ENCODE data around the gene AUH. TPM values are rescaled to one million over a fixed set of nuclear protein-coding genes. Genes with fewer than 3 reads are reported as not detected.
"Not testable (repeated sequence)": the region's sequence is repeated elsewhere in the genome, so short reads cannot be mapped to it uniquely, and the experiment has no call there.

Gene AUH
- total RNA-seq, 1 donor from 2014 or later: 21.9 TPM

DNA sequence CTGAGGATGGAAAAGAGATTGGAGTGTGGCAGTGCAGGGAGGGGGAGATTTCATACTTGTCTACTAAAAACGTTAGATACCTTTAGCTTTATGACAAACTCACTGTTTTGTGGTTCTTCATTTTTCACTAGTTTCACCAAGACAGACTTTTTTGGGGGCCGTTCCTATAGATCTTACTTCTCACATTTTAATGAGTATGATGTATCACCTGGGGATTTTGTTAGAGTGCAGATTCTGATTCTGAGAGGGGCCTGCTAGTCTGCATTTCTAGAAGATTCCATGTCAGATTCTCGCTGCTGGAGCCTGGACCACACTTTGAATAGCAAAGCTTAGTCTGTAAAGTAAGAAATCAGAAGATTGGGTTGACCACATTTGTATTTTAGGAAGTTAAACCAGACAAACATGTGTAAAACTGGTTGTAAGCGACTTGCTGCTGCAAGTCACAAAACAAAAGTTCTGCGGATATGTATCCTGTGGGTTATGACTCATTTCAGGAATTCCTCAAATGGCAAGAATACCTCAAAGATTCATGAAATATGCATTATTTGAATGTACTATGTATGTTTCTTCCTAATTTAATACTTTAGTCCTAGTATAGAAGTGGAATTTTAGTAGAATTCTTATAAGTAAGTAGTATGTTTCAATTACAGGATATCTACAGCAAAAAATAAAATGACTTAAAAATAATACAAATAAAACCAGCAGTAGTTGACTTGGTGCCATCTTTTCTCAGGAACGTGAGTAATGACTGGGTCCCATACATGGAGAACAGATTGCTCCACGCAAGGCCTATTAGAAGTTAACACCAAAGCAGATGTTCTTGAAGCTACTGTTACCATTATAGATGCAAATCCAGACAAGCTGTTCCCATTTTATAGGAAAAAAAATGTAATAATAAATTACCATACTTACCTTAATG lies 34.1 kb upstream of the AUH start:
- Histone ChIP-seq H3K4me1 (ENCODE audit: control insufficient read depth in 3 of 3, insufficient read depth in 3 of 3, low read length in 3 of 3) (no peaks in the 10 kb centered on the region), H3K9me3 (ENCODE audit: control insufficient read depth in 3 of 3, low read length in 3 of 3) (no peaks in the 10 kb centered on the region), H3K27ac (ENCODE audit: low read depth, low read length) (no peak overlapping the region), H3K4me3 (ENCODE audit: low read length in 3 of 3) (no peak overlapping the region), H3K36me3 (ENCODE audit: control insufficient read depth in 3 of 3, insufficient read depth in 3 of 3, low read length in 3 of 3) (no peaks in the 10 kb centered on the region), H3K27me3 (ENCODE audit: control insufficient read depth in 3 of 3, insufficient read depth in 3 of 3, low read length in 3 of 3) (no peaks in the 10 kb centered on the region), H3K9ac (ENCODE audit: low read depth in 1 of 3, low read length in 3 of 3) (no peak overlapping the region)

- H3K27ac ChIP-seq (ENCODE audit: low read depth, low read length): no peak overlapping the region
- H3K4me3 ChIP-seq (ENCODE audit: low read length in 3 of 3): no peak overlapping the region
- no peaks in the 10 kb centered on the region for H3K4me1 ChIP-seq (ENCODE audit: control insufficient read depth in 3 of 3, insufficient read depth in 3 of 3, low read length in 3 of 3)
- H3K36me3 ChIP-seq (ENCODE audit: control insufficient read depth in 3 of 3, insufficient read depth in 3 of 3, low read length in 3 of 3): no peaks in the 10 kb centered on the region
- H3K9ac ChIP-seq (ENCODE audit: low read depth in 1 of 3, low read length in 3 of 3): no peak overlapping the region
- no peaks in the 10 kb centered on the region for H3K9me3 ChIP-seq (ENCODE audit: control insufficient read depth in 3 of 3, low read length in 3 of 3)
- H3K27me3 ChIP-seq (ENCODE audit: control insufficient read depth in 3 of 3, insufficient read depth in 3 of 3, low read length in 3 of 3): no peaks in the 10 kb centered on the region
Measured at GRCh38 chr9:91395106-91395552, 33.4 kb upstream of the AUH start.

DNA sequence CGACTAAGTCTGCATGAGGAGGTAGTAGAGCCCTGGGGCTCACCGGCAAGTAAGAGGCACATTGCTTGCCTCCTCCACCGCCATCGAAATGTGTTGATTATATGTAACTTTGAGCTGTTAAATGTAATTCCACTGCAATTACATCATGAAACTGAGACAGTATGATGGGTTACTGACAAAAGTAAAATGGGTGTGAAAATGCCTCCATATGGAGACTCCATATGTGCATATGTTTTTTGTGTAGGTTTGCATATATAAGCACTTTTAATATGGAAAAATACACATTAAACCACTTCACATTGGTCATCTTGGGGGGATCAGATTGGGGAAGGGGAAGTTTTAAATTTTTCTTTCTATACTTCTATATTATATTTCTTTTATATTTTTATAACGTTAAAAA lies 32.1 kb upstream of the AUH start:
- no peak overlapping the region for H3K4me3 ChIP-seq (ENCODE audit: low read length in 3 of 3)
- H3K4me1 ChIP-seq (ENCODE audit: control insufficient read depth in 3 of 3, insufficient read depth in 3 of 3, low read length in 3 of 3): no peaks in the 10 kb centered on the region
- no peaks in the 10 kb centered on the region for H3K27me3 ChIP-seq (ENCODE audit: control insufficient read depth in 3 of 3, insufficient read depth in 3 of 3, low read length in 3 of 3)
- H3K9ac ChIP-seq (ENCODE audit: low read depth in 1 of 3, low read length in 3 of 3): no peak overlapping the region
- H3K9me3 ChIP-seq (ENCODE audit: control insufficient read depth in 3 of 3, low read length in 3 of 3): no peaks in the 10 kb centered on the region
- no peak overlapping the region for H3K27ac ChIP-seq (ENCODE audit: low read depth, low read length)
- no peaks in the 10 kb centered on the region for H3K36me3 ChIP-seq (ENCODE audit: control insufficient read depth in 3 of 3, insufficient read depth in 3 of 3, low read length in 3 of 3)

GRCh38 chr9:91392435-91392834 lies 30.7 kb upstream of the AUH start:
- Histone ChIP-seq H3K9ac (ENCODE audit: low read depth in 1 of 3, low read length in 3 of 3) (no peak overlapping the region), H3K9me3 (ENCODE audit: control insufficient read depth in 3 of 3, low read length in 3 of 3) (no peaks in the 10 kb centered on the region), H3K27me3 (ENCODE audit: control insufficient read depth in 3 of 3, insufficient read depth in 3 of 3, low read length in 3 of 3) (no peaks in the 10 kb centered on the region), H3K36me3 (ENCODE audit: control insufficient read depth in 3 of 3, insufficient read depth in 3 of 3, low read length in 3 of 3) (no peaks in the 10 kb centered on the region), H3K4me1 (ENCODE audit: control insufficient read depth in 3 of 3, insufficient read depth in 3 of 3, low read length in 3 of 3) (no peaks in the 10 kb centered on the region), H3K4me3 (ENCODE audit: low read length in 3 of 3) (no peak overlapping the region), H3K27ac (ENCODE audit: low read depth, low read length) (no peak overlapping the region)

DNA sequence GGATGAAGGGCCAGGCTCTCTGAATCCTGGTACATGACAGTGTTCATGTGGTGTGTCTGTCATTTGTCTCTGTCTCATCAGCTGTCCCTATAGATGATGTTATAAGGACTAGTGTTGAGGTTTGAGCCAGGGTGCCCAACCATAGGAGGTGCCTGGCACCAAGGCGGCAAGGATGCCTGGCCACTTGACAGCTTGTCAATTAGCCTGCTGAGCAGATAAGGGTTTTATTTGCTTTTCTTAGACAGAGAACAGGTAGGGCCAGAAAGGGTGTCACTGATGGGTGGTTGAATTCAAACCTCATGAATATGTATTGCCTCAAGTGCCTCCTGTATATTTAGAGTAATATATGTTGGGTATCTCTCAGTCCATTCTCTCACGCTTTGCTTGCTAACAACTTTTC lies 30.1 kb upstream of the AUH start:
- Histone ChIP-seq H3K9me3 (ENCODE audit: control insufficient read depth in 3 of 3, low read length in 3 of 3) (no peaks in the 10 kb centered on the region), H3K4me1 (ENCODE audit: control insufficient read depth in 3 of 3, insufficient read depth in 3 of 3, low read length in 3 of 3) (no peaks in the 10 kb centered on the region), H3K36me3 (ENCODE audit: control insufficient read depth in 3 of 3, insufficient read depth in 3 of 3, low read length in 3 of 3) (no peaks in the 10 kb centered on the region), H3K27ac (ENCODE audit: low read depth, low read length) (no peak overlapping the region), H3K27me3 (ENCODE audit: control insufficient read depth in 3 of 3, insufficient read depth in 3 of 3, low read length in 3 of 3) (no peaks in the 10 kb centered on the region), H3K4me3 (ENCODE audit: low read length in 3 of 3) (no peak overlapping the region), H3K9ac (ENCODE audit: low read depth in 1 of 3, low read length in 3 of 3) (no peak overlapping the region)

DNA sequence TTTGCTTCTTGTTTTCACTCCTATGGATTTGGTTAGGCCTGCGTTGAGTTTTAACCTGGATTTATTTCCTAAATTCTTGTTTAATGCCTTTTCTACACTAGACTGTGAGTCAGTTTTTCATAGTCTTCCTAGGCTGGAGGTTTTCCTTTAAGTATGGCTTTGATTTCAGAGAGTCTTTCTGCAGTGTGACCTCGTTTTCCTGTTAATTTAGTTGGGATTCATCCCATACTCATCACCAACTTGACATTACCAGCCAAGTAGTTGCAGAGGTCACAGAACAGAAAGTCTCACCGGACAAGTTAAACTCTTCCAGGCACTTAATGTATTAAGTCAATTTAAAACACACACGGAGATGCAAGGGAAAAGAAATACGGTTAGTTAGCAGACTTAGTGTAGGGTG lies 29.7 kb upstream of the AUH start:
- no peak overlapping the region for H3K9ac ChIP-seq (ENCODE audit: low read depth in 1 of 3, low read length in 3 of 3)
- no peaks in the 10 kb centered on the region for H3K27me3 ChIP-seq (ENCODE audit: control insufficient read depth in 3 of 3, insufficient read depth in 3 of 3, low read length in 3 of 3)
- H3K27ac ChIP-seq (ENCODE audit: low read depth, low read length): no peak overlapping the region
- H3K9me3 ChIP-seq (ENCODE audit: control insufficient read depth in 3 of 3, low read length in 3 of 3): no peaks in the 10 kb centered on the region
- H3K36me3 ChIP-seq (ENCODE audit: control insufficient read depth in 3 of 3, insufficient read depth in 3 of 3, low read length in 3 of 3): no peaks in the 10 kb centered on the region
- no peak overlapping the region for H3K4me3 ChIP-seq (ENCODE audit: low read length in 3 of 3)
- no peaks in the 10 kb centered on the region for H3K4me1 ChIP-seq (ENCODE audit: control insufficient read depth in 3 of 3, insufficient read depth in 3 of 3, low read length in 3 of 3)

DNA sequence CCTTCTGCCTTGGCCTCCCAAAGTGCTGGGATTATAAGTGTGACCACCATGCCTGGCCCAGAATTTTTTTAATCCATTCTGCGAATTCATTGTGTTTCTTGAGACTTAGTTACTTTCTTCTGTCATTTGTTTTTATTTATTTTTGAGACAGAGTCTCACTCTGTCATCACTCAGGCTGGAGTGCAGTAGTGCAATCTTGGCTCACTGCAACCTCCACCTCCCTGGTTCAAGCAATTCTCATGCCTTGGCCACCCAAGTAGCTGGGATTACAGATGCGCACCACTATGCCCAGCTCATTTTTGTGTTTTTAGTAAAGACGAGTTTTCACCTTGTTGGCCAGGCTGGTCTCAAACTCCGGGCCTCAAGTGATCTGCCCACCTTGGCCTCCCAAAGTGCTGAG lies 28.0 kb upstream of the AUH start:
- H3K9me3 ChIP-seq (ENCODE audit: control insufficient read depth in 3 of 3, low read length in 3 of 3); H3K4me1 ChIP-seq (ENCODE audit: control insufficient read depth in 3 of 3, insufficient read depth in 3 of 3, low read length in 3 of 3); H3K4me3 ChIP-seq (ENCODE audit: low read length in 3 of 3); H3K27me3 ChIP-seq (ENCODE audit: control insufficient read depth in 3 of 3, insufficient read depth in 3 of 3, low read length in 3 of 3); H3K9ac ChIP-seq (ENCODE audit: low read depth in 1 of 3, low read length in 3 of 3); H3K36me3 ChIP-seq (ENCODE audit: control insufficient read depth in 3 of 3, insufficient read depth in 3 of 3, low read length in 3 of 3); H3K27ac ChIP-seq (ENCODE audit: low read depth, low read length): not testable (repeated sequence)

DNA sequence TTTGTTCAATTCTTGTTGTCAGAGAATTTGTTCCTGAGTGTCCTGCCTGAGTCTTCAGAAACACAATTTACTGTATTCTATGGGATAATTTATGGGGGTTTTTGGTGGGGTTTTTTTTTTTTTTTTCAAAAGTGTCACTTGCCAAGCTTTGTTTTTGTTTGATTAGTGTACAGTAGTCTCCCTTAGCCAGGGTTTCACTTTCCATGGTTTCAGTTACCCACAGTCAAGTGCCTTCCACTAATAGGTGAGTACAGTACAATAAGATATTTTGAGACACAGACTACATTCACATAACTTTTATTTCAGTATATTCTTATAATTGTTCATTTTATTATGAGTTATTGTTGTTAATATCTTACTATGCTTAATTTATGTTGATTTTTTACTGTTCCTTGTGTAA lies 25.0 kb upstream of the AUH start:
- no peaks in the 10 kb centered on the region for H3K36me3 ChIP-seq (ENCODE audit: control insufficient read depth in 3 of 3, insufficient read depth in 3 of 3, low read length in 3 of 3)
- no peak overlapping the region for H3K4me3 ChIP-seq (ENCODE audit: low read length in 3 of 3)
- H3K27ac ChIP-seq (ENCODE audit: low read depth, low read length): no peak overlapping the region
- H3K9me3 ChIP-seq (ENCODE audit: control insufficient read depth in 3 of 3, low read length in 3 of 3): no peaks in the 10 kb centered on the region
- no peak overlapping the region for H3K9ac ChIP-seq (ENCODE audit: low read depth in 1 of 3, low read length in 3 of 3)
- H3K4me1 ChIP-seq (ENCODE audit: control insufficient read depth in 3 of 3, insufficient read depth in 3 of 3, low read length in 3 of 3): no peaks in the 10 kb centered on the region
- no peaks in the 10 kb centered on the region for H3K27me3 ChIP-seq (ENCODE audit: control insufficient read depth in 3 of 3, insufficient read depth in 3 of 3, low read length in 3 of 3)

GRCh38 chr9:91384954-91385353 lies 23.2 kb upstream of the AUH start:
- Histone ChIP-seq H3K27ac (ENCODE audit: low read depth, low read length) (no peak overlapping the region), H3K4me1 (ENCODE audit: control insufficient read depth in 3 of 3, insufficient read depth in 3 of 3, low read length in 3 of 3) (no peaks in the 10 kb centered on the region), H3K9ac (ENCODE audit: low read depth in 1 of 3, low read length in 3 of 3) (no peak overlapping the region), H3K36me3 (ENCODE audit: control insufficient read depth in 3 of 3, insufficient read depth in 3 of 3, low read length in 3 of 3) (no peaks in the 10 kb centered on the region), H3K27me3 (ENCODE audit: control insufficient read depth in 3 of 3, insufficient read depth in 3 of 3, low read length in 3 of 3) (no peaks in the 10 kb centered on the region), H3K4me3 (ENCODE audit: low read length in 3 of 3) (no peak overlapping the region), H3K9me3 (ENCODE audit: control insufficient read depth in 3 of 3, low read length in 3 of 3) (no peaks in the 10 kb centered on the region)

DNA sequence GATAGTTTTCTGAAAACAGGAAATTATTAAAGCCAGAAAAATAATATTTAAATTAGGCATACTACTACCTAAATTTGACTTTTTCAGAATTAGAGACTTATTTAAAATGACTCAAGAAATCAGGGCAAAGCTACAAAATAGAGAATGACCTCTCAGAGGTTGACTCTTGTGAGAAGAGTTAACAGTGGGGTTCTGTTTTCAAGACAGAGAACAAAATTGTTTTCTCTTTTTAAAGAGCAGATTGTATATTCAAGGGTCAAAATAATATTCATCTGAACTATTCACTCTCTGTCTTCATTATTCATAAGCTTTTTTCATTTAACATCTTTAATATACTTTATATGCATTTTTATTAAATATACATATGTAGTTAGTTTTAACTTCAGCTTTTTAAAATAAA lies 21.9 kb upstream of the AUH start:
- H3K4me3 ChIP-seq (ENCODE audit: low read length in 3 of 3): no peak overlapping the region
- no peak overlapping the region for H3K27ac ChIP-seq (ENCODE audit: low read depth, low read length)
- no peaks in the 10 kb centered on the region for H3K27me3 ChIP-seq (ENCODE audit: control insufficient read depth in 3 of 3, insufficient read depth in 3 of 3, low read length in 3 of 3)
- H3K9me3 ChIP-seq (ENCODE audit: control insufficient read depth in 3 of 3, low read length in 3 of 3): no peaks in the 10 kb centered on the region
- no peaks in the 10 kb centered on the region for H3K36me3 ChIP-seq (ENCODE audit: control insufficient read depth in 3 of 3, insufficient read depth in 3 of 3, low read length in 3 of 3)
- no peak overlapping the region for H3K9ac ChIP-seq (ENCODE audit: low read depth in 1 of 3, low read length in 3 of 3)
- no peaks in the 10 kb centered on the region for H3K4me1 ChIP-seq (ENCODE audit: control insufficient read depth in 3 of 3, insufficient read depth in 3 of 3, low read length in 3 of 3)
